Esophagus muscularis mucosa (tissue), 4 donors: Measurements from ENCODE around the gene GNMT. TPM values are rescaled to one million over a fixed set of nuclear protein-coding genes. Genes with fewer than 3 reads are reported as not detected.

Experiments used
- DNase-seq: peaks from one replicate; pipeline ENCODE4 v3.0.0-alpha.2; 2017; ENCODE audit errors: extremely low spot score
- H3K27ac ChIP-seq, 4 donors: fragments of 200-600 bp; sonication (generic); replicated peaks in 1 of 4; 1 replicate in 3 of 4; 2 replicates in 1 of 4; pipeline ENCODE4 v1.5.1; 2016 to 2019; ENCODE audit warnings: mild to moderate bottlenecking in 1 of 4
- H3K27me3 ChIP-seq, 4 donors: fragments of 200-600 bp; sonication (generic); one replicate each; pipeline versions ENCODE4 v1.5.1 to v1.6.0; 2016 to 2019
- H3K36me3 ChIP-seq, 4 donors: fragments of 200-600 bp; sonication (generic); one replicate each; pipeline ENCODE4 v1.5.1; 2016 to 2019
- H3K4me1 ChIP-seq, 4 donors: fragments of 200-600 bp; sonication (generic); one replicate each; pipeline ENCODE4 v1.5.1; 2016 to 2019
- H3K4me3 ChIP-seq, 4 donors: fragments of 200-600 bp; sonication (generic); 1 replicate in 2 of 4; 2 replicates in 2 of 4; pipeline ENCODE4 v1.5.1; 2016 to 2019; ENCODE audit warnings: mild to moderate bottlenecking in 4 of 4, moderate library complexity in 1 of 4
- H3K9me3 ChIP-seq, 4 donors: fragments of 200-600 bp; sonication (generic); 1 replicate in 3 of 4; 2 replicates in 1 of 4; pipeline ENCODE4 v1.5.1; 2016 to 2019
- CTCF ChIP-seq, 3 experiments: fragments of 200-600 bp in 2 of 3; fragments of 450-650 bp in 1 of 3; sonication (generic) in 2 of 3; IDR thresholded peaks; one replicate each; pipeline ENCODE4 v1.5.1; 2017 to 2019; ENCODE audit warnings: antibody characterized with exemption in 3 of 3, mild to moderate bottlenecking in 2 of 3, moderate library complexity in 1 of 3
- EP300 ChIP-seq: sonication (generic); formaldehyde crosslinking; IDR thresholded peaks from one replicate; pipeline ENCODE4 v1.6.1; 2017; ENCODE audit warnings: antibody characterized with exemption
- POLR2A ChIP-seq: fragments of 450-650 bp; IDR thresholded peaks from one replicate; pipeline ENCODE4 v1.6.1; 2017; ENCODE audit warnings: antibody characterized with exemption, moderate library complexity, mild to moderate bottlenecking, low read depth
- POLR2AphosphoS5 ChIP-seq, 2 donors: sonication (generic); formaldehyde crosslinking; IDR thresholded peaks; one replicate each; pipeline ENCODE4 v1.6.1; 2017; ENCODE audit warnings: antibody characterized with exemption in 2 of 2
- WGBS: methylation state at CpG from one replicate; pipeline ENCODE4 v1.1.5; 2018; 5-methylcytosine and 5-hydroxymethylcytosine counted together
- intact Hi-C: fragments of 100-400 bp; cut with DNase I; formaldehyde crosslinking; loops from one replicate; pipeline ENCODE4 v1.15.1; 2023
- total RNA-seq, 4 donors: library from RNA; depleted of rRNA; stranded (reverse); fragments of >200 nt; gene quantifications; one replicate each; pipeline versions ENCODE4 v1.1.0 to v1.2.1, GENCODE V29; 2016

GNMT gene
- total RNA-seq, 4 donors from 2014 or later, result 2.3 to 4.5 (median 3.6) TPM; not detected in 1

- H3K4me3 ChIP-seq, result no peak overlapping the region
- H3K27ac ChIP-seq, result peak overlapping the region in 3 of 4 donors; percentile 85 to 87 (median 86)
- H3K27me3 ChIP-seq, result no peaks in the 10 kb centered on the region
- H3K4me1 ChIP-seq, result peaks cover 40 to 50% (median 45%) of the 10 kb centered on the region in 4 donors
- no peak for DNase-seq
- 80% methylated on average over 4 of the region's 6 CpGs for WGBS
- no peaks in the 10 kb centered on the region for H3K9me3 ChIP-seq
- intact Hi-C loops, result loop anchor here (5.0 to 10.0 kb wide), 2 partner anchors 108 to 130 kb away; no protein-coding TSS in a partner anchor
- peaks cover 31 to 57% (median 53%) of the 10 kb centered on the region in 4 donors for H3K36me3 ChIP-seq
- TF ChIP-seq CTCF (IDR thresholded peaks at IDR 0.05) (no peak), EP300 (no peak), POLR2AphosphoS5 (IDR thresholded peaks at IDR 0.05) (no peak), POLR2A (no peak)
Observed at GRCh38 chr6:43012364-43012763, 51.8 kb downstream of the GNMT start.

GRCh38 chr6:43013097-43013842, 52.7 kb downstream of the GNMT start:
- intact Hi-C loops, result loop anchor here (5.0 to 10.0 kb wide), 2 partner anchors 108 to 129 kb away; no protein-coding TSS in a partner anchor
- H3K36me3 ChIP-seq, result peaks cover 24 to 57% (median 53%) of the 10 kb centered on the region in 4 donors
- peak overlapping the region; percentile 77 to 84 (median 81) for H3K4me3 ChIP-seq
- H3K4me1 ChIP-seq, result peaks cover 46 to 58% (median 51%) of the 10 kb centered on the region in 4 donors
- no peaks in the 10 kb centered on the region for H3K9me3 ChIP-seq
- no peak for TF ChIP-seq POLR2A
- H3K27me3 ChIP-seq, result no peaks in the 10 kb centered on the region
- H3K27ac ChIP-seq, result peak overlapping the region; percentile 85 to 87 (median 86)
- peak; percentile 93 for DNase-seq
- WGBS, result 3% methylated on average over 22 of the region's 25 CpGs

Other genes starting within 250 kb of the GNMT start
- 1 to 10 TPM in 2 of 4 donors, under 1 TPM in 2; 0.42 to 2.0 (median 0.90) TPM for gene PRPH2, start 238.2 kb upstream of the GNMT start, total RNA-seq
- 10 to 100 TPM; 33.2 to 41.9 (median 38.5) TPM for gene TBCC, start 214.7 kb upstream of the GNMT start, total RNA-seq
- gene BICRAL, start 178.7 kb upstream of the GNMT start, total RNA-seq, result 10 to 100 TPM; 18.2 to 27.9 (median 23.4) TPM
- gene RPL7L1, start 81.1 kb upstream of the GNMT start, total RNA-seq, result 10 to 100 TPM; 66.8 to 82.2 (median 76.9) TPM
- gene PTCRA, start 44.7 kb upstream of the GNMT start, total RNA-seq, result under 1 TPM in 1 of 4 donors, not detected in 3; 0.50 TPM
- gene CNPY3, start 31.3 kb upstream of the GNMT start, total RNA-seq, result 10 to 100 TPM; 24.5 to 39.6 (median 34.3) TPM
- 10 to 100 TPM; 13.4 to 31.3 (median 21.8) TPM for gene PEX6, start 18.4 kb downstream of the GNMT start, total RNA-seq
- gene PPP2R5D, start 23.8 kb downstream of the GNMT start, total RNA-seq, result 10 to 100 TPM; 35.3 to 48.2 (median 42.4) TPM
- 10 to 100 TPM; 51.5 to 71.2 (median 62.8) TPM for gene MEA1, start 53.2 kb downstream of the GNMT start, total RNA-seq
- gene KLHDC3, start 53.5 kb downstream of the GNMT start, total RNA-seq, result 100 to 1,000 TPM in 2 of 4 donors, 10 to 100 TPM in 2; 88.0 to 175 (median 98.1) TPM
- 10 to 100 TPM; 43.2 to 65.2 (median 51.4) TPM for gene RRP36, start 60.9 kb downstream of the GNMT start, total RNA-seq
- gene CUL7, start 93.1 kb downstream of the GNMT start, total RNA-seq, result 10 to 100 TPM in 3 of 4 donors, 1 to 10 TPM in 1; 8.4 to 19.6 (median 14.4) TPM
- 10 to 100 TPM; 25.2 to 43.6 (median 28.1) TPM for gene MRPL2, start 98.7 kb downstream of the GNMT start, total RNA-seq
- 10 to 100 TPM; 22.9 to 37.4 (median 27.4) TPM for gene KLC4, start 98.9 kb downstream of the GNMT start, total RNA-seq
- gene PTK7, start 115.6 kb downstream of the GNMT start, total RNA-seq, result 10 to 100 TPM in 1 of 4 donors, 1 to 10 TPM in 3; 6.8 to 10.8 (median 8.0) TPM
- 100 to 1,000 TPM; 111 to 183 (median 153) TPM for gene SRF, start 210.5 kb downstream of the GNMT start, total RNA-seq
- gene CUL9, start 221.4 kb downstream of the GNMT start, total RNA-seq, result 10 to 100 TPM; 21.5 to 46.6 (median 33.6) TPM